ENCODE results near the gene RTKN.

The RTKN gene

DNA sequence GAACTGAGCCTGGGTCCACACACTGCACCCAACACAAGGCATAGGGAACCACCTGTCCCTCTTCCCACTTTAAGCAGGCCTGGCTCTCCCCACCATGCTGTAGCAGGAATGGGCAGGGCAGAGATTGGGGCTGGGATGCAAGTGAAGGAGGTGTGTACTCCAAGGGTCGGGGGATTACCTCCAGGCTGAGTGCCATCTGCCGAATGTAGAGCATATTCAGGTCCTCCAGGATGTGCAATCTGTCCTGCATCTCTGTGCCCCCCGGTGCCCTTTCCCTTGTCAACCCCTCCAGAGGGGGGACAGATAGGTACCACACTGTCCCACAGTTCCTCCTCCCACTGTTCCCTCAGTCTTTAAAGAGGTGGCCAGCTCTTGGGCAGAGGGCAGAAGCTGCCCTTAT, 2.4 kb downstream of the RTKN start:
- Histone ChIP-seq H2AFZ (ENCODE audit: low read depth, low read length) (peak overlapping the region; percentile 86), H3K4me2 (ENCODE audit: insufficient read depth, low read length) (peak overlapping the region; percentile 85), H3K4me3 (ENCODE audit: low read depth in 1 of 2, low read length in 2 of 2) (peak overlapping the region; percentile 18 to 70; a peak in 3 of 4 replicates), H3K79me2 (ENCODE audit: insufficient read depth, low read length) (peaks cover 5% of the 10 kb centered on the region; the same call in 1 of the 2 replicates), H3K27ac (ENCODE audit: low read length) (peak overlapping the region; percentile 84), H3K9ac (ENCODE audit: low read depth, low read length) (peak overlapping the region; percentile 77), H3K4me1 (ENCODE audit: insufficient read depth, low read length) (peaks cover 41% of the 10 kb centered on the region), H3K9me3 (ENCODE audit: insufficient read depth, low read length, severe bottlenecking) (no peaks in the 10 kb centered on the region), H3K36me3 (ENCODE audit: insufficient read depth, low read length) (no peaks in the 10 kb centered on the region), H4K20me1 (ENCODE audit: insufficient read depth, low read length) (no peaks in the 10 kb centered on the region), H3K27me3 (ENCODE audit: insufficient read depth, low read length, poor library complexity) (peaks cover 2% of the 10 kb centered on the region)
- DNase-seq, result no peak
- no peak for TF ChIP-seq EZH2 (IDR thresholded peaks at IDR 0.05; ENCODE audit: borderline replicate concordance, low read depth, low read length, severe bottlenecking)
- TF ChIP-seq, protein P1, sequence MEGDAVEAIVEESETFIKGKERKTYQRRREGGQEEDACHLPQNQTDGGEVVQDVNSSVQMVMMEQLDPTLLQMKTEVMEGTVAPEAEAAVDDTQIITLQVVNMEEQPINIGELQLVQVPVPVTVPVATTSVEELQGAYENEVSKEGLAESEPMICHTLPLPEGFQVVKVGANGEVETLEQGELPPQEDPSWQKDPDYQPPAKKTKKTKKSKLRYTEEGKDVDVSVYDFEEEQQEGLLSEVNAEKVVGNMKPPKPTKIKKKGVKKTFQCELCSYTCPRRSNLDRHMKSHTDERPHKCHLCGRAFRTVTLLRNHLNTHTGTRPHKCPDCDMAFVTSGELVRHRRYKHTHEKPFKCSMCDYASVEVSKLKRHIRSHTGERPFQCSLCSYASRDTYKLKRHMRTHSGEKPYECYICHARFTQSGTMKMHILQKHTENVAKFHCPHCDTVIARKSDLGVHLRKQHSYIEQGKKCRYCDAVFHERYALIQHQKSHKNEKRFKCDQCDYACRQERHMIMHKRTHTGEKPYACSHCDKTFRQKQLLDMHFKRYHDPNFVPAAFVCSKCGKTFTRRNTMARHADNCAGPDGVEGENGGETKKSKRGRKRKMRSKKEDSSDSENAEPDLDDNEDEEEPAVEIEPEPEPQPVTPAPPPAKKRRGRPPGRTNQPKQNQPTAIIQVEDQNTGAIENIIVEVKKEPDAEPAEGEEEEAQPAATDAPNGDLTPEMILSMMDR (IDR thresholded peaks at IDR 0.05; ENCODE audit: borderline replicate concordance, extremely low read depth, low read length, poor library complexity, severe bottlenecking), result no peak
- ATAC-seq (ENCODE audit: insufficient read depth, low read depth), result no peak

- H3K79me2 ChIP-seq (ENCODE audit: insufficient read depth, low read length), result peaks cover 5% of the 10 kb centered on the region; the same call in 1 of the 2 replicates
- H3K27ac ChIP-seq (ENCODE audit: low read length), result no peak overlapping the region
- H4K20me1 ChIP-seq (ENCODE audit: insufficient read depth, low read length), result no peaks in the 10 kb centered on the region
- H2AFZ ChIP-seq (ENCODE audit: low read depth, low read length), result no peak overlapping the region
- no peaks in the 10 kb centered on the region for H3K36me3 ChIP-seq (ENCODE audit: insufficient read depth, low read length)
- no peak overlapping the region for H3K4me3 ChIP-seq (ENCODE audit: low read depth in 1 of 2, low read length in 2 of 2)
- ATAC-seq (ENCODE audit: insufficient read depth, low read depth), result no peak
- TF ChIP-seq EZH2 (IDR thresholded peaks at IDR 0.05; ENCODE audit: borderline replicate concordance, low read depth, low read length, severe bottlenecking), result no peak
- TF ChIP-seq, protein P1 (IDR thresholded peaks at IDR 0.05; ENCODE audit: borderline replicate concordance, extremely low read depth, low read length, poor library complexity, severe bottlenecking), result no peak
- H3K9ac ChIP-seq (ENCODE audit: low read depth, low read length), result no peak overlapping the region
- peaks cover 41% of the 10 kb centered on the region for H3K4me1 ChIP-seq (ENCODE audit: insufficient read depth, low read length)
- H3K4me2 ChIP-seq (ENCODE audit: insufficient read depth, low read length), result 0 out of 2 replicates have a peak overlapping the region, but pooled peaks have one; percentile 14
- H3K27me3 ChIP-seq (ENCODE audit: insufficient read depth, low read length, poor library complexity), result no peaks in the 10 kb centered on the region
- no peak for DNase-seq
- H3K9me3 ChIP-seq (ENCODE audit: insufficient read depth, low read length, severe bottlenecking), result no peaks in the 10 kb centered on the region
These were observed 3.5 kb downstream of the RTKN start for GRCh38 chr2:74438248-74438647.

DNA sequence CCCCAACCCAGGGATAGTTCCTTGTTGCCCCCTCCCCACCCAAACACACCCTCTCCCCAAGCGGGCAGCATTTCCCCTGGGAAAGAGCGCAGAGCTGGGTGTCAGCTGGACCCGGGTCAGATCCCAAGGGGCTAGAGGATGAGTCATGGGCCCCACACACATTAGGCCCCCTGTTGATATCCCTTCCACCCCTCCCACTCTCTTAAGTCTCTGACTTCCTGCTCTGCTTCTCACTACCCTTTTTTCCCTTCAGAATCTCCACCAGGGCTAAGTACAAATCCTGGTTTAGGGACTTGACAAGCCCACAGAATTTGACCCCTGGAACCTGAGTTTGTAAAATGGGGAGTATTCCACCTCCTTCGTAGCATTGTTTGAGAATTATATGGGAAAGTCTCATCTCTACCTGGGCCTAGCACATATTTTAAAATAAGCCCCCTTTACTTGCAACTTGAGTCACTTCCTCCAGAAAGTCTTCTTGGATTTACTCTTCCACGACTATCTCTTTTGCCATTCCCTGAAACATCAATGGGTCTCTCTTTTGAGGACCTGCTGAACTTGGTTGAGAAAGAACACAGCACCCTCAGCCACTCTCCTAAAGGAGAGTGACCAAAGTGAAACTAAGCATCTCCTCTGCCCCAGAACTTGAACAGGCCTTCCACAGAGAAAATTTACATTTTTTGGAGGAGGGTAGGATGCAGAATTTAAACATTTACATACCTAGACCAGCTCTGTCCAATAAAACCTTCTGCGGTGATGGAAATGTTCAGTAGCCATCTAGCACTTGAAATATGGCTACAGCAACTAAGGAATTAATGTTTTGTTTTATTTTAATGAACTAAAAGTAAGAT, 4.7 kb downstream of the RTKN start:
- Histone ChIP-seq H3K4me1 (ENCODE audit: insufficient read depth, low read length) (peaks cover 41% of the 10 kb centered on the region), H4K20me1 (ENCODE audit: insufficient read depth, low read length) (no peaks in the 10 kb centered on the region), H3K27me3 (ENCODE audit: insufficient read depth, low read length, poor library complexity) (no peaks in the 10 kb centered on the region), H2AFZ (ENCODE audit: low read depth, low read length) (no peak overlapping the region), H3K4me2 (ENCODE audit: insufficient read depth, low read length) (no peak overlapping the region), H3K9ac (ENCODE audit: low read depth, low read length) (no peak overlapping the region), H3K9me3 (ENCODE audit: insufficient read depth, low read length, severe bottlenecking) (no peaks in the 10 kb centered on the region), H3K79me2 (ENCODE audit: insufficient read depth, low read length) (peaks cover 5% of the 10 kb centered on the region; the same call in 1 of the 2 replicates), H3K36me3 (ENCODE audit: insufficient read depth, low read length) (no peaks in the 10 kb centered on the region), H3K27ac (ENCODE audit: low read length) (no peak overlapping the region), H3K4me3 (ENCODE audit: low read depth in 1 of 2, low read length in 2 of 2) (no peak overlapping the region)
- no peak for ATAC-seq (ENCODE audit: insufficient read depth, low read depth)
- no peak for DNase-seq
- TF ChIP-seq, protein P1 (IDR thresholded peaks at IDR 0.05; ENCODE audit: borderline replicate concordance, extremely low read depth, low read length, poor library complexity, severe bottlenecking), result no peak
- no peak for TF ChIP-seq EZH2 (IDR thresholded peaks at IDR 0.05; ENCODE audit: borderline replicate concordance, low read depth, low read length, severe bottlenecking)

Data from DND-41 (cell line).